ENCODE results near the gene NANP.
"Not testable (repeated sequence)": the region's sequence is repeated elsewhere in the genome, so short reads cannot be mapped to it uniquely, and the experiment has no call there.

NANP gene

GRCh38 chr20:25592135-25592852 is 31.5 kb downstream of the NANP start:
- no peak for DNase-seq (ENCODE audit: low spot score)
- in situ Hi-C loops (cut with MboI; ENCODE audit: low sequenced_read_pairs, unreplicated experiment) = no loop called here
- no peak for TF ChIP-seq CTCF (IDR thresholded peaks at IDR 0.05; ENCODE audit: borderline replicate concordance, control extremely low read depth, extremely low read depth, insufficient read depth, missing control alignments)

GRCh38 chr20:25590778-25591177 is 33.0 kb downstream of the NANP start:
- DNase-seq (ENCODE audit: low spot score); in situ Hi-C loops (cut with MboI; ENCODE audit: low sequenced_read_pairs, unreplicated experiment): not testable (repeated sequence)

- TF ChIP-seq CTCF (IDR thresholded peaks at IDR 0.05; ENCODE audit: borderline replicate concordance, control extremely low read depth, extremely low read depth, insufficient read depth, missing control alignments) = no peak
- in situ Hi-C loops (cut with MboI; ENCODE audit: low sequenced_read_pairs, unreplicated experiment) = no loop called here
- no peak for DNase-seq (ENCODE audit: low spot score)
Observed at GRCh38 chr20:25588491-25588890, 35.3 kb downstream of the NANP start.

- no peak for DNase-seq (ENCODE audit: low spot score)
- TF ChIP-seq CTCF (IDR thresholded peaks at IDR 0.05; ENCODE audit: borderline replicate concordance, control extremely low read depth, extremely low read depth, insufficient read depth, missing control alignments) = no peak
- in situ Hi-C loops (cut with MboI; ENCODE audit: low sequenced_read_pairs, unreplicated experiment) = no loop called here
Observed at GRCh38 chr20:25587536-25587935, 36.3 kb downstream of the NANP start.

GRCh38 chr20:25586877-25587276 is 36.9 kb downstream of the NANP start:
- in situ Hi-C loops (cut with MboI; ENCODE audit: low sequenced_read_pairs, unreplicated experiment) = no loop called here
- TF ChIP-seq CTCF (IDR thresholded peaks at IDR 0.05; ENCODE audit: borderline replicate concordance, control extremely low read depth, extremely low read depth, insufficient read depth, missing control alignments) = no peak
- no peak for DNase-seq (ENCODE audit: low spot score)

GRCh38 chr20:25584905-25585704 is 38.7 kb downstream of the NANP start, which contains the start of gene NINL:
Gene NINL, minus strand, starts transcription at chr20:25585531. Its CDS starts 58,944 bp downstream, at chr20:25526587.
- peak; percentile 77 for DNase-seq (ENCODE audit: low spot score)
- TF ChIP-seq CTCF (IDR thresholded peaks at IDR 0.05; ENCODE audit: borderline replicate concordance, control extremely low read depth, extremely low read depth, insufficient read depth, missing control alignments) = no peak
- in situ Hi-C loops (cut with MboI; ENCODE audit: low sequenced_read_pairs, unreplicated experiment) = no loop called here

GRCh38 chr20:25583607-25584006 is 40.2 kb downstream of the NANP start:
- DNase-seq (ENCODE audit: low spot score); in situ Hi-C loops (cut with MboI; ENCODE audit: low sequenced_read_pairs, unreplicated experiment): not testable (repeated sequence)
